GM12872 (cell line): ENCODE data around the gene PPP2R5D.

ENCODE experiments used
- CTCF ChIP-seq: IDR thresholded peaks from 3 replicates; pipeline ENCODE4 v1.5.1; 2011; ENCODE audit warnings: low read depth, mild to moderate bottlenecking, low read length, moderate library complexity; ENCODE audit not compliant: insufficient read depth

The PPP2R5D gene

GRCh38 chr6:42984001-42984923, at the start of gene PPP2R5D:
TSS of gene PPP2R5D (plus strand) at chr6:42984570. CDS start at chr6:42984678, 108 bp downstream.
- no peak for TF ChIP-seq CTCF

GRCh38 chr6:42935322-42935721, 49.0 kb upstream of the PPP2R5D start:
- no peak for TF ChIP-seq CTCF

GRCh38 chr6:42936398-42936797, 48.0 kb upstream of the PPP2R5D start:
- TF ChIP-seq CTCF = no peak

GRCh38 chr6:42937548-42938427, 46.6 kb upstream of the PPP2R5D start:
- no peak for TF ChIP-seq CTCF

GRCh38 chr6:42938428-42938796, 46.0 kb upstream of the PPP2R5D start:
- TF ChIP-seq CTCF = no peak

GRCh38 chr6:42938987-42939809, 45.2 kb upstream of the PPP2R5D start:
- no peak for TF ChIP-seq CTCF
